Measurements from ENCODE around the gene HTATIP2.

- TF ChIP-seq, protein P1, sequence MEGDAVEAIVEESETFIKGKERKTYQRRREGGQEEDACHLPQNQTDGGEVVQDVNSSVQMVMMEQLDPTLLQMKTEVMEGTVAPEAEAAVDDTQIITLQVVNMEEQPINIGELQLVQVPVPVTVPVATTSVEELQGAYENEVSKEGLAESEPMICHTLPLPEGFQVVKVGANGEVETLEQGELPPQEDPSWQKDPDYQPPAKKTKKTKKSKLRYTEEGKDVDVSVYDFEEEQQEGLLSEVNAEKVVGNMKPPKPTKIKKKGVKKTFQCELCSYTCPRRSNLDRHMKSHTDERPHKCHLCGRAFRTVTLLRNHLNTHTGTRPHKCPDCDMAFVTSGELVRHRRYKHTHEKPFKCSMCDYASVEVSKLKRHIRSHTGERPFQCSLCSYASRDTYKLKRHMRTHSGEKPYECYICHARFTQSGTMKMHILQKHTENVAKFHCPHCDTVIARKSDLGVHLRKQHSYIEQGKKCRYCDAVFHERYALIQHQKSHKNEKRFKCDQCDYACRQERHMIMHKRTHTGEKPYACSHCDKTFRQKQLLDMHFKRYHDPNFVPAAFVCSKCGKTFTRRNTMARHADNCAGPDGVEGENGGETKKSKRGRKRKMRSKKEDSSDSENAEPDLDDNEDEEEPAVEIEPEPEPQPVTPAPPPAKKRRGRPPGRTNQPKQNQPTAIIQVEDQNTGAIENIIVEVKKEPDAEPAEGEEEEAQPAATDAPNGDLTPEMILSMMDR (IDR thresholded peaks at IDR 0.05; ENCODE audit: low read depth, low read length, poor library complexity, severe bottlenecking) = no peak
- TF ChIP-seq EZH2phosphoT487 (IDR thresholded peaks at IDR 0.05; ENCODE audit: borderline replicate concordance, low read length) = no peak
These were observed 12.4 kb upstream of the HTATIP2 start for GRCh38 chr11:20351136-20351535.
